Testis (tissue), 5 donors: ENCODE results near the gene RDH12. TPM values are rescaled to one million over a fixed set of nuclear protein-coding genes. Genes with fewer than 3 reads are reported as not detected.
"Not testable (repeated sequence)": the region's sequence is repeated elsewhere in the genome, so short reads cannot be mapped to it uniquely, and the experiment has no call there.

Source experiments
- DNase-seq: peaks from one replicate; pipeline ENCODE4 v3.0.0-alpha.2; 2019
- H3K27ac ChIP-seq, 2 donors: fragments of 200-600 bp; sonication (generic); one replicate each; pipeline ENCODE4 v1.5.1; 2019
- H3K27me3 ChIP-seq: fragments of 200-600 bp; sonication (generic); one replicate; pipeline ENCODE4 v1.5.1; 2019
- H3K36me3 ChIP-seq: fragments of 200-600 bp; sonication (generic); one replicate; pipeline ENCODE4 v1.5.1; 2017; ENCODE audit warnings: low read depth; ENCODE audit errors: missing control alignments
- H3K4me1 ChIP-seq: fragments of 200-600 bp; sonication (generic); one replicate; pipeline ENCODE4 v1.5.1; 2019
- H3K4me3 ChIP-seq, 2 donors: fragments of 200-600 bp; sonication (generic); one replicate each; pipeline ENCODE4 v1.5.1; 2017 to 2019
- H3K9me3 ChIP-seq: fragments of 200-600 bp; sonication (generic); one replicate; pipeline ENCODE4 v1.5.1; 2017
- CTCF ChIP-seq, 3 experiments: fragments of 450-650 bp in 2 of 3; fragments of 200-600 bp in 1 of 3; sonication (generic) in 1 of 3; IDR thresholded peaks; one replicate each; pipeline ENCODE4 v1.5.1; 2016 to 2019; ENCODE audit warnings: antibody characterized with exemption in 3 of 3, mild to moderate bottlenecking in 2 of 3, moderate library complexity in 1 of 3
- POLR2A ChIP-seq: fragments of 450-650 bp; IDR thresholded peaks from one replicate; pipeline ENCODE4 v1.6.1; 2017; ENCODE audit warnings: antibody characterized with exemption, mild to moderate bottlenecking, moderate library complexity
- WGBS, 2 donors: methylation state at CpG; one replicate each; pipeline ENCODE4 v1.1.5; 2018; 5-methylcytosine and 5-hydroxymethylcytosine counted together
- intact Hi-C: fragments of 100-400 bp; cut with DNase I; formaldehyde crosslinking; loops from one replicate; pipeline ENCODE4 v1.15.1; 2023; ENCODE audit warnings: low total_unique reads
- long read RNA-seq, 2 donors: transcript quantifications; one replicate each; lab custom pipeline, GENCODE V29; 2026
- polyA plus RNA-seq: library from polyadenylated mRNA; stranded (reverse); fragments of 350-450 nt; fragmentation: Illumina TruSeq; extraction: RNeasy Lipid Tissue Mini Kit (QIAGEN cat#74804); gene quantifications from one replicate; pipeline ENCODE4 v1.2.3, GENCODE V29; 2014; ENCODE audit warnings: low read depth, low replicate concordance; ENCODE audit not compliant: insufficient read depth
- total RNA-seq, 2 donors: library from RNA; depleted of rRNA; stranded (reverse); fragments of >200 nt; gene quantifications; one replicate each; pipeline ENCODE4 v1.2.3, GENCODE V29; 2016

RDH12 gene
- under 1 TPM; 0.37 to 0.63 TPM for total RNA-seq
- 0.40 TPM for polyA plus RNA-seq
- long read RNA-seq, donor 1, partial matches to known transcripts, result 5 of 5 reads
- long read RNA-seq, donor 1, other reads (novel, unspliced or antisense), result 0 of 5 reads
- long read RNA-seq, donor 2, partial matches to known transcripts, result 0 of 5 reads
- long read RNA-seq, donor 2, other reads (novel, unspliced or antisense), result 5 of 5 reads

DNA sequence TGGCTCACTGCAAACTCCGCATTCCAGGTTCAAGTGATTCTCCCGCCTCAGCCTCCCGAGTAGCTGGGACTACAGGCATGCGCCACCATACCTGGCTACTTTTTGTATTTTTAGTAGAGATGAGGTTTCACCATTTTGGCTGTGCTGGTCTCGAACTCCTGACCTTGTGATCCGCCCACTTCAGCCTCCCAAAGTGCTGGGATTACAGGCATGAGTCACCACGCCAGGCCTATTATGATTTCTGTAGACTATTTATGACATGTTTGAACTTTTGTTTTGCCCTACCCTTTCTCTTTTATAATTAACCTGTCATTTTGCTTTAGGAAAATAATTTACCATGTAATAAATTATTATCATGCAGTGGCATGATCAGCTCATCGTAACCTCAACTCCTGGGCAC, at the start of gene RDH12:
TSS of gene RDH12 (plus strand) at position 395 of the 400 bp plus-strand sequence. CDS start 20,757 bp downstream, outside the sequence.
- intact Hi-C loops, H3K4me1 ChIP-seq, H3K27me3 ChIP-seq, H3K9me3 ChIP-seq, H3K4me3 ChIP-seq, DNase-seq, H3K27ac ChIP-seq, H3K36me3 ChIP-seq: not testable (repeated sequence)
- WGBS, 2 donors, result 85 to 92% methylated on average over 8 of the region's 8 CpGs

DNA sequence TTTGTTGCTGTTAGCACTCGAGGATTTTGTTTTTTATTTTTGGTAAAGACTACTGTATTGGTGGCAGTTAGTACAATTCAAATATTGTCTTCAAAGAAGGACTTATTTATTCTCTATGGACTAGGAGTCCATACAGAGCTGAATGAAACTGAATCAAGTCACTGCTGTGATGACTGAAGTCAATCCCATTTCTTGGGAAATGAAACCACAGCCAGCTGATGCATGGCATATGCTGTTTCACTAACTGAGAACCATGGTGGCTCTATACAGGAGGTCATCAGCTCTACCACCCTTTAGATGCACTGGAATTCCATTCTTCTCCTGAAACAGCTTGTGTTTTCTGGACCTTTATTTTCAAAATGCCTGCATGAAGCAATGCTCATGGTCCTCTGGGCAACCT, 49.5 kb upstream of the RDH12 start:
- H3K4me1 ChIP-seq, result no peaks in the 10 kb centered on the region
- no peak overlapping the region for H3K27ac ChIP-seq
- intact Hi-C loops, result no loop called here
- H3K4me3 ChIP-seq, result no peak overlapping the region
- H3K36me3 ChIP-seq, result no peaks in the 10 kb centered on the region
- H3K9me3 ChIP-seq, result no peaks in the 10 kb centered on the region
- no peaks in the 10 kb centered on the region for H3K27me3 ChIP-seq
- 65 to 78% methylated on average over 1 of the region's 1 CpG for WGBS, 2 donors
- no peak for DNase-seq
- TF ChIP-seq POLR2A (no peak), CTCF (IDR thresholded peaks at IDR 0.05) (no peak)

GRCh38 chr14:67653651-67654280, 47.9 kb upstream of the RDH12 start:
- H3K27ac ChIP-seq, result no peak overlapping the region
- H3K9me3 ChIP-seq, result no peaks in the 10 kb centered on the region
- DNase-seq, result no peak
- no peak for TF ChIP-seq POLR2A
- no peak for TF ChIP-seq CTCF (IDR thresholded peaks at IDR 0.05)
- intact Hi-C loops, result no loop called here
- H3K36me3 ChIP-seq, result no peaks in the 10 kb centered on the region
- H3K4me1 ChIP-seq, result no peaks in the 10 kb centered on the region
- no peaks in the 10 kb centered on the region for H3K27me3 ChIP-seq
- WGBS, 2 donors, result 76 to 82% methylated on average over 6 of the region's 6 CpGs
- H3K4me3 ChIP-seq, result no peak overlapping the region

GRCh38 chr14:67663633-67664032, 38.1 kb upstream of the RDH12 start:
- no peak for TF ChIP-seq CTCF (IDR thresholded peaks at IDR 0.05)
- TF ChIP-seq POLR2A, result no peak
- Histone ChIP-seq H3K9me3 (no peaks in the 10 kb centered on the region), H3K4me1 (no peaks in the 10 kb centered on the region), H3K27ac (no peak overlapping the region), H3K27me3 (no peaks in the 10 kb centered on the region), H3K36me3 (no peaks in the 10 kb centered on the region), H3K4me3 (no peak overlapping the region)
- intact Hi-C loops, result no loop called here
- WGBS, 2 donors, result 91 to 96% methylated on average over 4 of the region's 4 CpGs
- no peak for DNase-seq

DNA sequence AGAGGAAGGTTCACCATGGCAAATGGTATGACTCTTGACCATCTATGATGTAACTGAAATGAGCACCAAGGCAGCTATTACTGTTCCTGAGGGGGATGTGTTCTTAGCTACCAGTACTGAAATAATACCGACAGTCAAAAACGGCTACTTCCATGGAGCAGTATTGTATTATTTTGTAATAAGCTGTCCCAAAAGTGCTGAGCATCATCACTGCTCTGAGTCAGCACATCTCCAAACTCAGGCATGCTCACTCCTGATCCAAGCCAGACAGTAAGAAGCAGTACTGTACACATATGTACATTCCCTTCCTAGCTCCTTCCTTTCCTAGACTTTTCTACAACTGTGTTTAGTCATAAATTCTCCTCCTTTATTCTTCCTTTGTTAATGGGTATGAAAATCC, 35.8 kb upstream of the RDH12 start:
- no peaks in the 10 kb centered on the region for H3K36me3 ChIP-seq
- intact Hi-C loops, result no loop called here
- no peaks in the 10 kb centered on the region for H3K9me3 ChIP-seq
- no peak overlapping the region for H3K4me3 ChIP-seq
- TF ChIP-seq CTCF (IDR thresholded peaks at IDR 0.05) (no peak), POLR2A (no peak)
- WGBS, 2 donors, result 80 to 86% methylated on average over 2 of the region's 2 CpGs
- H3K4me1 ChIP-seq, result no peaks in the 10 kb centered on the region
- no peak overlapping the region for H3K27ac ChIP-seq
- DNase-seq, result no peak
- H3K27me3 ChIP-seq, result no peaks in the 10 kb centered on the region
